Endodermal cell (in vitro differentiated cells): Measurements from ENCODE around the gene CAMK2D. TPM values are rescaled to one million over a fixed set of nuclear protein-coding genes. Genes with fewer than 3 reads are reported as not detected.
A peak's percentile ranks its signal among the peaks of the same experiment; 100 is the strongest.

Experiments used
- DNase-seq: peaks from one replicate; pipeline ENCODE4 v3.0.0-alpha.2; 2017
- H3K27ac ChIP-seq: 2 replicates; pipeline ENCODE4 v1.5.1; 2013; ENCODE audit warnings: mild to moderate bottlenecking, low read depth, low read length, moderate library complexity
- H3K27me3 ChIP-seq: 2 replicates; pipeline ENCODE4 v1.6.1; 2013; ENCODE audit warnings: mild to moderate bottlenecking, low read length, moderate library complexity; ENCODE audit not compliant: insufficient read depth, control insufficient read depth, poor library complexity, severe bottlenecking
- H3K36me3 ChIP-seq: 2 replicates; pipeline ENCODE4 v1.7.0; 2013; ENCODE audit warnings: mild to moderate bottlenecking, low read length, moderate library complexity; ENCODE audit not compliant: control insufficient read depth, insufficient read depth
- H3K4me1 ChIP-seq: one replicate; pipeline ENCODE4 v1.7.0; 2013; ENCODE audit warnings: low read length; ENCODE audit not compliant: control insufficient read depth, insufficient read depth
- H3K4me3 ChIP-seq: 2 replicates; pipeline ENCODE4 v1.5.1; 2013; ENCODE audit warnings: mild to moderate bottlenecking, low read length, moderate library complexity
- H3K9ac ChIP-seq: 2 replicates; pipeline ENCODE4 v1.6.1; 2013; ENCODE audit warnings: mild to moderate bottlenecking, low read length, moderate library complexity; ENCODE audit not compliant: poor library complexity, severe bottlenecking; ENCODE audit errors: extremely low read depth
- H3K9me3 ChIP-seq: 2 replicates; pipeline ENCODE4 v1.6.1; 2013; ENCODE audit warnings: mild to moderate bottlenecking, low read length, moderate library complexity; ENCODE audit not compliant: control insufficient read depth
- H3K27ac Mint-ChIP-seq: 2 replicates; pipeline ENCODE4 v1.8.0; 2020; ENCODE audit warnings: mixed read lengths
- H3K27me3 Mint-ChIP-seq: 2 replicates; pipeline ENCODE4 v1.8.0; 2021; ENCODE audit warnings: mild to moderate bottlenecking, mixed read lengths; ENCODE audit not compliant: insufficient read depth
- H3K36me3 Mint-ChIP-seq: 2 replicates; pipeline ENCODE4 v1.8.0; 2020; ENCODE audit warnings: low read depth, mixed read lengths
- H3K4me1 Mint-ChIP-seq: 2 replicates; pipeline ENCODE4 v1.8.0; 2020; ENCODE audit warnings: mixed read lengths
- H3K4me3 Mint-ChIP-seq: 2 replicates; pipeline ENCODE4 v1.8.0; 2020; ENCODE audit warnings: mild to moderate bottlenecking, moderate library complexity, mixed read lengths
- H3K9me3 Mint-ChIP-seq: 2 replicates; pipeline ENCODE4 v1.8.0; 2020; ENCODE audit warnings: mild to moderate bottlenecking, mixed read lengths
- CTCF ChIP-seq: fragments of 200-600 bp; sonication (generic); conservative IDR thresholded peaks from 2 replicates; pipeline ENCODE4 v1.5.0; 2021; ENCODE audit warnings: antibody characterized with exemption, mild to moderate bottlenecking
- WGBS, 2 experiments: methylation state at CpG; one replicate each; pipeline versions ENCODE4 v1.1.5 to v1.1.7; 2013; ENCODE audit warnings: missing lambda C conversion rate in 2 of 2, mixed read lengths in 1 of 2; ENCODE audit not compliant: insufficient coverage in 1 of 2, insufficient read length in 1 of 2; 5-methylcytosine and 5-hydroxymethylcytosine counted together
- total RNA-seq, 2 donors: library from RNA; stranded (reverse); fragmentation: NEBNext Ultra II Directional in 1 of 2; extraction: Animal tissue kit (Norgen Biotek cat#: 25700) in 1 of 2; gene quantifications; 2 replicates in 1 of 2; 3 replicates in 1 of 2; pipeline ENCODE4 v1.2.1, GENCODE V29; 2021

CAMK2D gene
- total RNA-seq, 2 donors from 2014 or later: 91.1 to 120 TPM

- Mint-ChIP-seq H3K36me3 (no peaks in the 10 kb centered on the region), H3K4me3 (no peak overlapping the region), H3K27ac (peak overlapping the region; percentile 33), H3K27me3 (no peaks in the 10 kb centered on the region), H3K9me3 (no peaks in the 10 kb centered on the region), H3K4me1 (peaks cover 16% of the 10 kb centered on the region)
- Histone ChIP-seq H3K9ac (no peak overlapping the region), H3K9me3 (no peaks in the 10 kb centered on the region), H3K4me3 (no peak overlapping the region), H3K4me1 (no peaks in the 10 kb centered on the region), H3K27me3 (no peaks in the 10 kb centered on the region), H3K27ac (no peak overlapping the region), H3K36me3 (no peaks in the 10 kb centered on the region)
- WGBS, 2 experiments: 49 to 71% methylated on average over 2 to 4 of the region's 4 CpGs
- TF ChIP-seq CTCF: no peak
- DNase-seq: no peak
Observed at GRCh38 chr4:113409181-113409580, 352.4 kb downstream of the CAMK2D start.

GRCh38 chr4:113407409-113407808 lies 354.1 kb downstream of the CAMK2D start:
- Histone ChIP-seq H3K27ac (no peak overlapping the region), H3K4me3 (no peak overlapping the region), H3K4me1 (no peaks in the 10 kb centered on the region), H3K27me3 (no peaks in the 10 kb centered on the region), H3K36me3 (no peaks in the 10 kb centered on the region), H3K9ac (no peak overlapping the region), H3K9me3 (no peaks in the 10 kb centered on the region)
- TF ChIP-seq CTCF: peak; percentile 66
- peak; percentile 80 for DNase-seq
- Mint-ChIP-seq H3K36me3 (no peaks in the 10 kb centered on the region), H3K4me3 (no peak overlapping the region), H3K27ac (no peak overlapping the region), H3K4me1 (peaks cover 7% of the 10 kb centered on the region), H3K27me3 (no peaks in the 10 kb centered on the region), H3K9me3 (no peaks in the 10 kb centered on the region)
- WGBS, 2 experiments: 81 to 100% methylated on average over 1 to 2 of the region's 2 CpGs

- Mint-ChIP-seq H3K27me3 (no peaks in the 10 kb centered on the region), H3K9me3 (no peaks in the 10 kb centered on the region), H3K4me1 (peaks cover 7% of the 10 kb centered on the region), H3K27ac (no peak overlapping the region), H3K4me3 (no peak overlapping the region), H3K36me3 (no peaks in the 10 kb centered on the region)
- TF ChIP-seq CTCF: no peak
- 92 to 96% methylated on average over 7 of the region's 7 CpGs for WGBS, 2 experiments
- H3K4me1 ChIP-seq: no peaks in the 10 kb centered on the region
- H3K27ac ChIP-seq: no peak overlapping the region
- no peak overlapping the region for H3K4me3 ChIP-seq
- no peaks in the 10 kb centered on the region for H3K27me3 ChIP-seq
- DNase-seq: no peak
- H3K36me3 ChIP-seq: no peaks in the 10 kb centered on the region
- no peak overlapping the region for H3K9ac ChIP-seq
- no peaks in the 10 kb centered on the region for H3K9me3 ChIP-seq
Observed at GRCh38 chr4:113406723-113407016, 354.9 kb downstream of the CAMK2D start.
